B cell (primary cell): ENCODE results near the gene DPYD. TPM values are rescaled to one million over a fixed set of nuclear protein-coding genes. Genes with fewer than 3 reads are reported as not detected.

Experiments
- ATAC-seq: fragments of 200-7000 bp; cut with Tn5 transposase; one replicate; pipeline ENCODE4 v1.10.0; 2021; ENCODE audit warnings: low read depth, mild to moderate bottlenecking, moderate number of reproducible peaks, moderate library complexity
- CTCF ChIA-PET: fragments of 350-600 bp; sonication (Branson Sonifier 250); formaldehyde crosslinking; loops from one replicate; lab custom pipeline; 2021; ENCODE audit warnings: antibody characterized with exemption, inconsistent platforms; lab: Charles Lee
- POLR2A ChIA-PET: fragments of 350-600 bp; sonication (Branson Sonifier 250); formaldehyde crosslinking; loops from one replicate; lab custom pipeline; 2021; ENCODE audit warnings: antibody characterized with exemption; lab: Charles Lee
- DNase-seq: peaks from one replicate; pipeline ENCODE4 v3.0.0; 2013
- H2AFZ ChIP-seq: 2 replicates; pipeline ENCODE4 v1.6.1; 2012; ENCODE audit warnings: mild to moderate bottlenecking, low read depth, low read length; ENCODE audit not compliant: insufficient read depth, poor library complexity, severe bottlenecking
- H3K27ac ChIP-seq, 2 donors: 1 replicate in 1 of 2; 2 replicates in 1 of 2; pipeline ENCODE4 v1.5.1; 2012 to 2013; ENCODE audit warnings: low read length in 2 of 2, mild to moderate bottlenecking in 2 of 2, moderate library complexity in 1 of 2
- H3K27me3 ChIP-seq, 4 experiments: fragments of 200-600 bp in 1 of 4; sonication (generic) in 1 of 4; replicated peaks in 1 of 4; 1 replicate in 2 of 4; 2 replicates in 2 of 4; pipeline versions ENCODE4 v1.6.1 to v1.7.0; 2013 to 2016; ENCODE audit warnings: low read length in 3 of 4, mild to moderate bottlenecking in 2 of 4, mixed read lengths in 1 of 4, moderate library complexity in 1 of 4; ENCODE audit not compliant: insufficient read depth in 4 of 4, control insufficient read depth in 3 of 4; ENCODE audit errors: control extremely low read depth in 1 of 4
- H3K36me3 ChIP-seq, 2 experiments: replicated peaks in 1 of 2; 1 replicate in 1 of 2; 2 replicates in 1 of 2; pipeline versions ENCODE4 v1.6.1 to v1.7.1; 2013; ENCODE audit warnings: low read length in 1 of 2; ENCODE audit not compliant: insufficient read depth in 2 of 2, control insufficient read depth in 1 of 2; ENCODE audit errors: control extremely low read depth in 1 of 2, extremely low read depth in 1 of 2
- H3K4me1 ChIP-seq, 2 donors: fragments of 200-600 bp in 1 of 2; sonication (generic) in 1 of 2; 1 replicate in 1 of 2; 2 replicates in 1 of 2; pipeline versions ENCODE4 v1.5.1 to v1.6.1; 2013 to 2017; ENCODE audit warnings: low read length in 2 of 2; ENCODE audit not compliant: control insufficient read depth in 2 of 2, insufficient read depth in 2 of 2
- H3K4me2 ChIP-seq: replicated peaks from 2 replicates; pipeline ENCODE3; 2012; ENCODE audit warnings: mild to moderate bottlenecking, low read depth, low read length; ENCODE audit not compliant: poor library complexity, severe bottlenecking
- H3K4me3 ChIP-seq, 5 experiments: fragments of 200-600 bp in 1 of 5; sonication (generic) in 1 of 5; 1 replicate in 3 of 5; 2 replicates in 2 of 5; pipeline versions ENCODE4 v1.5.1 to v1.7.0; 2011 to 2016; ENCODE audit warnings: low read length in 4 of 5, mild to moderate bottlenecking in 4 of 5, low read depth in 2 of 5, control low read depth in 1 of 5, moderate library complexity in 1 of 5; ENCODE audit not compliant: insufficient read depth in 1 of 5; ENCODE audit errors: control extremely low read depth in 1 of 5, extremely low read depth in 1 of 5
- H3K79me2 ChIP-seq: fragments of 200-600 bp; sonication (generic); one replicate; pipeline ENCODE4 v1.6.0; 2016; ENCODE audit warnings: low read length; ENCODE audit not compliant: control insufficient read depth, insufficient read depth
- H3K9ac ChIP-seq: fragments of 200-600 bp; sonication (generic); 2 replicates; pipeline ENCODE4 v1.6.1; 2017; ENCODE audit warnings: mild to moderate bottlenecking, low read length, moderate library complexity
- H3K9me3 ChIP-seq, 3 donors: one replicate each; pipeline versions ENCODE4 v1.6.1 to v1.7.1; 2013; ENCODE audit warnings: low read length in 2 of 3; ENCODE audit not compliant: control insufficient read depth in 2 of 3, insufficient read depth in 1 of 3; ENCODE audit errors: control extremely low read depth in 1 of 3
- H4K20me1 ChIP-seq: 2 replicates; pipeline ENCODE4 v1.6.0; 2012; ENCODE audit warnings: mild to moderate bottlenecking, low read length; ENCODE audit not compliant: insufficient read depth, control insufficient read depth, poor library complexity, severe bottlenecking
- H3K27ac Mint-ChIP-seq: one replicate; pipeline ENCODE4 v1.8.0; 2021; ENCODE audit warnings: mixed read lengths
- H3K27me3 Mint-ChIP-seq: one replicate; pipeline ENCODE4 v1.8.0; 2021; ENCODE audit warnings: mixed read lengths
- H3K4me1 Mint-ChIP-seq: one replicate; pipeline ENCODE4 v1.8.0; 2021; ENCODE audit warnings: mixed read lengths
- H3K4me3 Mint-ChIP-seq: one replicate; pipeline ENCODE4 v1.8.0; 2021; ENCODE audit warnings: mixed read lengths
- H3K9me3 Mint-ChIP-seq: one replicate; pipeline ENCODE4 v1.8.0; 2022; ENCODE audit warnings: mixed read lengths; ENCODE audit not compliant: insufficient read depth
- EZH2 ChIP-seq: IDR thresholded peaks from 2 replicates; pipeline ENCODE4 v1.6.1; 2012; ENCODE audit warnings: borderline replicate concordance, low read depth, mild to moderate bottlenecking, moderate library complexity, low read length; ENCODE audit not compliant: insufficient read depth, poor library complexity, severe bottlenecking
- WGBS: methylation state at CpG from one replicate; pipeline ENCODE4 v1.1.5; 2013; ENCODE audit warnings: missing lambda C conversion rate; ENCODE audit not compliant: insufficient coverage; 5-methylcytosine and 5-hydroxymethylcytosine counted together
- intact Hi-C: fragments of 100-400 bp; cut with micrococcal nuclease; formaldehyde crosslinking; loops from one replicate; pipeline ENCODE4 v1.10.0; 2022
- polyA plus RNA-seq: library from polyadenylated mRNA; depleted of rRNA; stranded (reverse); fragments of >200 nt; gene quantifications from 2 replicates; pipeline ENCODE4 v1.2.3, GENCODE V29; 2012
- total RNA-seq, 2 donors: library from RNA; stranded (reverse); fragments of 120-200 nt in 1 of 2; gene quantifications; 1 replicate in 1 of 2; 2 replicates in 1 of 2; pipeline versions ENCODE4 v1.2.3 to v1.2.4, GENCODE V29; 2013 to 2022
- TF ChIP-seq, protein P1 (sequence below): fragments of 200-600 bp; IDR thresholded peaks from one replicate; pipeline ENCODE4 v1.8.0; 2022; ENCODE audit warnings: antibody characterized with exemption, mild to moderate bottlenecking

Gene DPYD
- total and polyA plus RNA-seq, 2 donors (not counting 1 experiment from before 2014, with no cell fraction given): 4.2 to 19.0 TPM

DNA sequence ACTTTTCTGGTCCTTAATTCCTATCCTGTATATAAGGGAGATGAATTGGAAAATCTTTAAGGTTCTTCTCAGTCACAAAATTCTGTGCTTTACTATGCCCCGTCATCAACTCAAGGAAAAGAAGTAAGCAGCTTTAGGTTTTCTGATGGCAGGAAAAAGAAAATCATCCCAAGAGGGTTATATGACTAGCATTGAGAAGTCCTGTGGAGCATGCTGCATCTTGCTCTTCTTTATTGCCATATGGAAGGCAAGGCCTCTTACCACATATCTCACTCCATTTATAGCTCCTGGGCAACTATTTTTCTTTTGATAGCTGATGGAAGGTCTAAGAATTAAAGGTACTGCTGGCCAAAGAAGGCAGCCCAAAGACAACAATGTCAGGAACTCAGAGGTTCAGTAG, 552.5 kb downstream of the DPYD start:
- DNase-seq (no peak), ATAC-seq (no peak)
- ChIA-PET POLR2A (no interaction called here), CTCF (no interaction called here)
- H3K27me3 ChIP-seq: no peaks in the 10 kb centered on the region
- no CpG with 5 or more reads among the region's 1 CpG for WGBS
- H3K27me3 Mint-ChIP-seq: no peaks in the 10 kb centered on the region
- H3K4me2 ChIP-seq: no peak overlapping the region
- H3K36me3 ChIP-seq: peaks cover 0 to 3% of the 10 kb centered on the region in 2 experiments
- H3K4me1 ChIP-seq: no peaks in the 10 kb centered on the region
- no peak overlapping the region for H3K27ac ChIP-seq
- H3K4me3 ChIP-seq: no peak overlapping the region
- no peaks in the 10 kb centered on the region for H3K79me2 ChIP-seq
- no peak overlapping the region for H3K4me3 Mint-ChIP-seq
- H2AFZ ChIP-seq: no peak overlapping the region
- H4K20me1 ChIP-seq: no peaks in the 10 kb centered on the region
- no peaks in the 10 kb centered on the region for H3K4me1 Mint-ChIP-seq
- H3K9me3 Mint-ChIP-seq: peaks cover 3% of the 10 kb centered on the region
- TF ChIP-seq, protein P1, sequence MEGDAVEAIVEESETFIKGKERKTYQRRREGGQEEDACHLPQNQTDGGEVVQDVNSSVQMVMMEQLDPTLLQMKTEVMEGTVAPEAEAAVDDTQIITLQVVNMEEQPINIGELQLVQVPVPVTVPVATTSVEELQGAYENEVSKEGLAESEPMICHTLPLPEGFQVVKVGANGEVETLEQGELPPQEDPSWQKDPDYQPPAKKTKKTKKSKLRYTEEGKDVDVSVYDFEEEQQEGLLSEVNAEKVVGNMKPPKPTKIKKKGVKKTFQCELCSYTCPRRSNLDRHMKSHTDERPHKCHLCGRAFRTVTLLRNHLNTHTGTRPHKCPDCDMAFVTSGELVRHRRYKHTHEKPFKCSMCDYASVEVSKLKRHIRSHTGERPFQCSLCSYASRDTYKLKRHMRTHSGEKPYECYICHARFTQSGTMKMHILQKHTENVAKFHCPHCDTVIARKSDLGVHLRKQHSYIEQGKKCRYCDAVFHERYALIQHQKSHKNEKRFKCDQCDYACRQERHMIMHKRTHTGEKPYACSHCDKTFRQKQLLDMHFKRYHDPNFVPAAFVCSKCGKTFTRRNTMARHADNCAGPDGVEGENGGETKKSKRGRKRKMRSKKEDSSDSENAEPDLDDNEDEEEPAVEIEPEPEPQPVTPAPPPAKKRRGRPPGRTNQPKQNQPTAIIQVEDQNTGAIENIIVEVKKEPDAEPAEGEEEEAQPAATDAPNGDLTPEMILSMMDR: no peak
- no peak for TF ChIP-seq EZH2
- intact Hi-C loops: no loop called here
- no peak overlapping the region for H3K27ac Mint-ChIP-seq
- H3K9ac ChIP-seq: no peak overlapping the region
- peaks cover 0 to 1% (median 0%) of the 10 kb centered on the region in 3 donors for H3K9me3 ChIP-seq

DNA sequence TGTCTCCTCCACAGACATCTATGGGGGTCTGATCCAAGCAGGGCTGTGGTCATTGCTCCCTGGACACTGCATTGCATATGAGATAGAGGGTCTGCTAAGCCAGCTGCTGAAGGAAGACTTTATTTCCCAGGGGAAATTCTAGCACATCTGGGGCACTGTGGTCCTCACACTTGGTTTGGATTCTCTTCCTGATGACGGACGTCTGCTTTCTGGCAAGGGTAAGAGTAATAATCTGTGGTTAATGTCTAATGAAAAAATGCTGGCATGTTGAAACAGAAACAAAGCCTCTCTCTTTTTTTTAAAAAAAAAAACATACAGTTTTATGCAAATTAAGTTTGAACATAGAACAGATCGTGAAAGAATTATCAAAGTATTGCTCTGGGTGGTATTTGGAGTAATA, 553.9 kb downstream of the DPYD start:
- ATAC-seq (no peak), DNase-seq (no peak)
- H3K27me3 ChIP-seq: no peaks in the 10 kb centered on the region
- H3K9ac ChIP-seq: no peak overlapping the region
- H3K27ac ChIP-seq: no peak overlapping the region
- no peaks in the 10 kb centered on the region for H4K20me1 ChIP-seq
- TF ChIP-seq EZH2: no peak
- TF ChIP-seq, protein P1: no peak
- Mint-ChIP-seq H3K4me3 (no peak overlapping the region), H3K9me3 (peaks cover 3% of the 10 kb centered on the region), H3K4me1 (no peaks in the 10 kb centered on the region), H3K27me3 (no peaks in the 10 kb centered on the region), H3K27ac (no peak overlapping the region)
- H2AFZ ChIP-seq: no peak overlapping the region
- intact Hi-C loops: no loop called here
- no CpG with 5 or more reads among the region's 3 CpGs for WGBS
- no peak overlapping the region for H3K4me2 ChIP-seq
- no peaks in the 10 kb centered on the region for H3K79me2 ChIP-seq
- no peak overlapping the region for H3K4me3 ChIP-seq
- ChIA-PET POLR2A (no interaction called here), CTCF (no interaction called here)
- peaks cover 0 to 3% of the 10 kb centered on the region in 2 experiments for H3K36me3 ChIP-seq
- H3K9me3 ChIP-seq: peaks cover 0 to 1% (median 0%) of the 10 kb centered on the region in 3 donors
- H3K4me1 ChIP-seq: no peaks in the 10 kb centered on the region
